Dedifferentiated amniotic fluid mesenchymal stem cell (primary cell): Measurements from ENCODE around the gene RGS9.
"Not testable (repeated sequence)": the region's sequence is repeated elsewhere in the genome, so short reads cannot be mapped to it uniquely, and the experiment has no call there.

Experiments used
- DNase-seq: peaks from one replicate; pipeline ENCODE4 v3.0.0-alpha.2; 2016; ENCODE audit errors: extremely low spot score

Gene RGS9

DNA sequence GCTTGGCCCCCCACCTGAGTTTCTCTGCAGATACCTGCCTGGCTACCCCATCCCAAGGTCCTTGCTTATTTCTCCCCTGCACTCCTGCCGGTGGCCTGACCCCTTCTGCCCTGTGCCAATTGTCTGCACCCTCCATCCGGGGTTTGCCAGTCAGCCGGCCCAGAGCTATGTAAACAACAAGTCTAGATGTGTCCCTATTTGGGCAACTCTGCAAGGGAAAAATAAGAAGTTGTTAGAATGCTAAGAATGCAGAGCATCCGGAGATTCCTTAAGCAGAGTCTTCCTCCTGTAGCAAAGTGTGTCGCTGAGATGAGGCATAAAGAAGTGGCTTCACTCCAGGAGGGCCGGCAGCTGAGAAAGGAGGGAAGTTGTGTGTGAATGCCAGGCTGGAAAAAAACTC is 46.6 kb downstream of the RGS9 start:
- DNase-seq = peak; percentile 73

DNA sequence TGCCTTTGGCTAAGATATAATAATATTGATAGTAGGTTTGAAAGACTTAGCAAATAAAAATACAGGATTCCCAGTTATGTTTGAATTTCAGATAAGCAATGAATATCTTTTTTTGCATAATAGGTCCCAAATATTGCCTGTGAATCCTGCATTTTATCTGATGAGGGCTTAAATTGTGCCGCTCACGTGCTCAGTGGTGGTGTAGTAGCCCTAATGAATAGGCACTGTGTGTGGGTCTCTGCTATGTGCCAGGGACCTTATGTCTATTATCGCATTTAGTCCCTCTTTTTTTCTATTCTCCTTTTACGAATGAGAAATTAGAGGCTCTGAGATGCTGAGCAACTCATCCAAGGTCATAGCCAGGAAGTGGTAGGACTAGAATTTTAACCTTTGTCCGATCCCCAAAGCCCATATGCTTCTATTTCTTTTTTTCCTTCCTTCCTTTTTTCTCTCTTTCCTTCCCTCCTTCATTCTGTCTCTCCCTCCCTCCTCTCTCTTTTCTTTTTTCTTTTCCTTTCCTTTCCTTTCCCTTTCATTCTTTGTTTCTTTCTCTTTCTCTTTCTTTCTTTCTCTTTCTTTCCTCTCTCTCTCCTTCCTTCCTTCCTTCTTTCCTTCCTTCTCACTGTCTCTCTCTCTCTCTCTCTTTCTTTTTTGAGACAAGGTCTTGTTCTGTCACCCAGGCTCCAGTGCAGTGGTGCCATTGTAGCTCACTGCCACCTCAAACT is 47.2 kb downstream of the RGS9 start:
- DNase-seq = no peak

DNA sequence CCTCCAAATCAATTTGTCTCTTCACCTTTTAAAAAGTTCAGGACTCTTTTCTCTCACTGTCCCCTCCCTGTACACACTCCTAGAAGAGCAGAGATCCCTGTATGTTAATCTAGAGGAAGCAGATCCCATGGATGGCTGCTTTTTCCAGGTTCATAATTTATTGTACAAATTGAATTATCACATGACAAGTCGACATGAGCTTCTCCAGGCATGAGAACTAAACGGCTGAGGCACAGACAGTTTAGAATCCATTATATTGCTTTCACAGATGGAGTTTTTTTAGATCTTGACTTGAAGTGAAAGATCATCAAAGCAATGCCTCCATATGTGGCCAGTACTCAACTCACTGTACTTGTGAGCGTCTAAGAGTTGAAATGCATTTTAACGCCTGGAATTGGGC is 47.9 kb downstream of the RGS9 start:
- no peak for DNase-seq

DNA sequence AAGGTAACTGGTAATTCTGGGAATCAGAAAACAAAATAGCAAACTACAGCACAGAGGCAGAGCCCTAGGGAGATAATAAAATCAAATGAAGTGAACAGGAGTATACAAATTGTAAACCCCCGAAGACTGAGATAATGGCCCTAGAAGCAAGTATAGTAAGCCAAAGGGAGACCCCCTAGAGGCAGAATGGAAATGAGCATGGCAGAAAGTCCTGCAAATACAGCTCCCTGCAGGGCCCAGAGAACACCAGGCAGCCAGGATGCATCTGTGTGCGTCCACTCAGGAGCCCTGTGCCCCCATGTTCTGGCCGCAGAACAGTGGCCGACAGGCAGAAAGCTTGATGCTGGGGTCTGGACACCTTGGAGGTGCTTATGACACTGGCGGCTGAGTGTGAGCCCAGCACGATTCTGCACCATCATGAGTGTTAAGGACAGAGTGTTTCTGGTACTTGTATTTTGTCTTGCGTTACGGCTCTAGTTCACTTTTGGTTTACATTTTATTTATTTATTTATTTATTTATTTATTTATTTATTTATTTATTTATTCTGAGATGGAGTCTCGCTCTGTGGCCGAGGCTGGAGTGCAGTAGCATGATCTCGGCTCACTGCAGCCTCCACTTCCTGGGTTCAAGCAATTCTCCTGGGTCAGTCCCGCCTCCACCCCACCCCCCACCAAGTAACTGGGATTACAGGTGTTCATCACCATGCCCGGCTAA is 48.7 kb downstream of the RGS9 start:
- no peak for DNase-seq

DNA sequence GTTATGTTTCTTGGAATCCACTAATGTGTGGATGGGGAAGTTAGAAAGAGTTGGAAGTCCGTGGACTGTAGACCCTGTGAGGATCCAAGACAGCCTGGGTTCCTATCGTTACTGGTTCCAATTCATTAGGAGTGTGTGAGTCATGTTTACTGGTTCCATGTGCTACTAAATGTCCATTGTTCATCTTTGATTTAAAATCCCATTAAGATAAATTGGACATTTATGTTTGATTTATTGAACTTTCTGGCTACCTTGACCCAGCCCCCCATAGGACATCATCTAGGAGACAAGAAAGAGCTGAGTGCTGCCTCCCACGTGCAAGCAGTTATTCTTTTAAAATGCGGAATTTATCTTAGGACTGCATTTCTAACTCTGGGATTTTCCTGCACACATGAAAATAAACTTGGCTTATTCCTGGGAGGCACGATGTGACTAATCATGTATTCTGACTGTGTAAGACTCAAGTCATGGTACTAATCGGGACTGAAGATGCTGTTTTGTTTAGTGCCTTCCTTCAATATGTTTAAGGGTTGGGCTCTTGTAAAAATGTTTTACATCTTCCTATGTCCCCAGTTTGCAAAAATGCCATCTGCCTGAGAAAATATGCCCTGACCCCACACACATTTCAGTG is 53.4 kb downstream of the RGS9 start:
- no peak for DNase-seq

DNA sequence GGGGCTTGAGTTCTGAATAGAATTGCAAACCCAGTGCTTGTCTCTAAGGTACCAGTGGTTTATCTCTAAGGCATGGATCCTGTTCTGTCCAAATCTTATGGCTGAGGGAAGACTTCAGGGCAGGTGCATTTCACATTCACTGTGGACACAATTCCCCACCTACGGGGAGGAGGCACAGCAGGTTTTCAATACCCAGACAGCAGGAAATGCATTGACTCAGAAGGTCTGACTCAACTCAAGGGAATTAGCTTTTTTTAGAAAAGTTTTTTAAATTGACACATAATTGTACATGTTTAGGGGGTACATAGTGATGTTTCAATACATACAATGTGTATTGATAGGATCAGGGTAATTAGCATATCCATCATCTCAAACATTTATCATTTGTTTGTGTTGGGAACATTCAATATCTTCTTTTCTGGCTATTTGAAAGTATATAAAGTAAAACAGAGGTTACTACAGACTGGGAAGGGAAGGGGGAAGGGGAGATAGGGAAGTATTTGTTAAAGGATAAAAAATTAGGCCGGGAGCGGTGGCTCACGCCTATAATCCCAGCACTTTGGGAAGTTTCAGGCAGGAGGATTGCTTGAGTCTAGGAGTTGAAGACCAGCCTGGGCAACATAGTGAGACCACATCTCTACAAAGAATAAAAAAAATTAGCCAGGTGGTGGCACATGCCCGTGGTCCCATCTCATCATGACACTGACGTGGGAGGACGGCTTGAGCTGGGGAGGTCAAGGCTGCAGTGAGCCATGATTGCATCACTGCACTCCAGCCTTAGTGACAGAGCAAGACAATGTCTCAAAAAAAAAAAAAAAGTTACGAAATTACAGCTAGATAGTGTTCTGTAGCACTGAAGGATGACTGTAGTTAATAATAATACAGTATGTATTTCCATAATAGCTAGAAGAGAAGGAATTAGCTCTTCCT is 54.9 kb downstream of the RGS9 start:
- DNase-seq = no peak

DNA sequence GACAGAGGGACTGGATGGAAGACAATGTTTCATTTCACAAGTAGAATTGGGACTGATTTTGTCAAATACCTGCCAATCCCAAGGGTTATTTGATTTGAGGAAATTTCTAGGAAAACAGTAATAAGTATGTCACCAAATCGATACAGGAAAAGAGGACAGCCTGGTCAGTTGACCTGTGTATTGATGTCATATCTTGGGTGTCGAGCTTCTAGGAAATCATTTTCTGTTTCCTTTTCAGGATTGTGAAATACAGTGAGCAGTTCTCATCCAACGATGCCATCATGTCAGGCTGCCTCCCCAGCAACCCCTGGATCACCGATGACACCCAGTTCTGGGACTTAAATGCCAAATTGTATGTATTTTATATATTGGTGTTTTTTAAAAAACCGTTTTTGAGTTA is 56.1 kb downstream of the RGS9 start:
- no peak for DNase-seq

DNA sequence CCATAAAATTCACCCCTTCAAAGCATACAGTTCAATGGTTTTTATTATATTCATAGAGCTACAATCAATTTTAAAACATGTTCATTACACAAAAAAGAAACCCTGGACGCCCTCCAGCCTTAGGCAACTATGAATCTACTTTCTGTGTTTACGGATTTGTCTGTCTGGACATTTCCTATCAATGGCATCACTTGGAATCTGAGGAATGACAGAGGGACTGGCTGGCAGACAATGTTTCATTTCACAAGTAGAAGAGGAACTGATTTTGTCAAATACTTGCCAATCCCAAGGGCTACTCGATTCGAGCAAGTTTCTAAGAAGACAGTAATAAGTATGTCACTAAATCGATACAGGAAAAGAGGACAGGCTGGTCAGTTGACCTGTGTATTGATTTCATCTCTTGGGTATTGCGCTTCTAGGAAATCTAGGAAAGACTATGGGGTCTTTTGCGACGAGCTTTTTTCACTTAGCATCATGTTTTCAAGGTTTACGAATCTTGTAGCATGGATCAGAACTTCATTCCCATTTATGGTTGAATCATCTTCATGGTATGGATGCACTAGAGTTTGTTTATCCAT is 56.6 kb downstream of the RGS9 start:
- no peak for DNase-seq

DNA sequence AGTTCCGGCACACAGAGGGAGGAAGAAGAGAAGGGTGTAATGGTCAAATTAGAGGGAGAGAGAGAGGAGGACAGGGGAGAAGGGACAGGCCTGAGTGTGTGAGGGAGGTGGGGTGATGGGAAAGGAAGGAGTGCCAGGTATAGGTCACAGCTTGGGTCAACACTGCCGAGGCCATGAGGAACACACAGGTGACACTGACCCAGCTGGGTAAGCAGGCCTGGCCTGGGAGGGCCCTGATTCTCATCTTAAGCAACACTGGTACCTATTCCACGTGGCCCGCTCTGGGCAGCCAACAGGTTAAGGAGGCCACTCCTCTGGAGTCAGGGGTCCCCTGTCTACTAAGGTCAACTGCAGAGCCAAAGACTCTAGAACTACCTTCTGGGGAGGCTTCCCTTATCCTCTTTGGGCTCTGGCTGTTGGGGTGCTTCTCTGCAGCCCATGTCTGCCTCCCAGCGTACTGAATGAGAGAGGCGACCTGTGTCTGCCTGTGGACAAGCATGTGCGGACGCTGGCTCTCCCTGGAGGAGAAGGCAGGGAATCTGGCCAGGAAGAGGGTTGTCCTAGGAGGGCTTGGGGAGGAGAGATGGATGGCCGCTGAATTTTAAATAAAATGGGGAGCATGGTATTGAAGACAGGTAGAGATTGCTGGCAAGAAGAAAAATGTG is 57.6 kb downstream of the RGS9 start:
- DNase-seq = no peak

DNA sequence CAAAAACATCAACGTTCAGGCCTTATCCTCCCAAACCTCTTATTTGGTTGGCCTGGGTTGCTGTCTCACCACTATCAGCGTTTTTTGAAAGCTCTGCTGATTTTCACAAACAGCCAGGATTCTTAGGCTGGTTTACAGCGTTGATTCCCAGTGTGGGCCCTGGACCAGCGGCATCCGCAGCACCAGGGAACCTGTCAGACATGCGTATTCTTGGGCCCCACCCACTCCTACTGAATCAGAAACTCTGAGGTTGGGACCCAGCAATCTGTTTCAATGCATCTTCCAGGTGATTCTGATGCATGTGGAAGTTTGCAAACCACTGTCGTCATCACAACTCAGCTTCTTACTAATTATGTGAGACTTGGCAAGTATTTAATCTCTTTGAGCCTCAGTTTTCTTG is 58.5 kb downstream of the RGS9 start:
- no peak for DNase-seq

DNA sequence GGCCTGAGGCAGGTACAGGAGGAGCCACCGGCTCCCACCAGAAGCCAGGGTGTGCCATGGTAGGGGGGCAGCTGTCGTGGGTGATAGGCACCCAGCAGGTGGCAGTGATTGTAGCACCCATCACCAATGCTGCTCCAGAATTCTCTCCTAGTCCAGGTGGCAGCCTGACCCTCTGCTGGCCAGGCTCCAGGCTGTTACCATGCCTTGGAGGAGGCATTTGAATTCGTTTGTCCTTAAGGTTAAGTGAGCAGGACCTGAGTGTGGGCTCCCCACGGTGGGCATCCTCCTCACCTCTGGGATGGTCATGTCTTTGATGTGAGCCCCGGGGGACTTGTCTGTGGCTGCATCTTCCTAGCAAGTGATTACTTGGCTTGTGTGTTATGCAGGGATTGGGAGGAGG is 59.4 kb downstream of the RGS9 start:
- no peak for DNase-seq

DNA sequence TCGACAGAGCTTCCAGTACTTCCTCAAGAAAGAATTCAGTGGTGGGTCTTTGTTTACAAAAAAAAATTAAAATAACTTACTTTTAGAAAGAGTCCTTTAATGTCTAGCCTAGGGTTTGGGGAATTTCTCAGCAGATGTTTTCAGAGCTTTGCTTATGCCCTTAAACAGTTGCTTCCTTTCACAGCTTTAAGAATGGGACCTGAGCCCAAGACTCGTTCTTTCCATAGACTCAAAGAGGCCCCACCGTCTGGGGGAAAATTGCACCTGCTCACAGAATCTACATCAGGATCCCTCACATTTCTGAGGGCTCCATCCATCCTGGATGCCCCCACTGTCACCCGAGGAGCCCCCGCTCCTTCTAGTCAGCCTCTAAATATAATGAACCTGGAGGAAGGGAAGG is 60.0 kb downstream of the RGS9 start:
- no peak for DNase-seq

DNA sequence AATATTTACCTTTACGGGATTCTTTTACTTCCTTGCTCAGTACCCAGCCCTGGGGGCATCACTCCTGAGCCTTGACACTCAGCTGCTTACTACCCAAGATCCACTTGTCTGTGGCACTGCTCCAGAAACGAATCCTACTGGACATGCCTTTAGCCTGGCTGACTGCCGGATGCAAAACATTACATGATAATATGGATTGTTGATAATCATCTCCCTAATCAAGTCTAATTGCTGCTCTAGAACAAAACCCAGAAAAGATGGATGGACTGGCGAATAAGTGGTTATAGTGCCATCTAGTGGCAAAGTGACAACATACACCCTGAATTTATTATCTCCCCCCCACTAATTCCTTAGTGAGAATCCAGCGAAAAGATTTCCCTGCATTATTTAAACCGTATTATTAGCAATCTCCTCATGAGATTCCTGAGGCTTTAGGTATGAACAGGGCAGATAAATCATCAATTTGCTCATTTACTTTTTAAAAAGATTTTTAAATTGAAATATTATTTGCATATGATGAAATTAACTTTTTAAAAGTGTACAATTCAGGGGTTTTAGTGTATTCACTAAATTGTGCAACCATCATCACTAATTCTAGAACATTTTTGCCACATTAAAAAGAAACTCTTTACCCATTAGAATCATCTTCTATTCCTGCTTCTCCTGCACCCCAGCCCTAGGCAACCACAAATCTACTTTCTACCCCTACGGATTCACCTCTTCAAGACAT is 61.6 kb downstream of the RGS9 start:
- peak; percentile 56 for DNase-seq

DNA sequence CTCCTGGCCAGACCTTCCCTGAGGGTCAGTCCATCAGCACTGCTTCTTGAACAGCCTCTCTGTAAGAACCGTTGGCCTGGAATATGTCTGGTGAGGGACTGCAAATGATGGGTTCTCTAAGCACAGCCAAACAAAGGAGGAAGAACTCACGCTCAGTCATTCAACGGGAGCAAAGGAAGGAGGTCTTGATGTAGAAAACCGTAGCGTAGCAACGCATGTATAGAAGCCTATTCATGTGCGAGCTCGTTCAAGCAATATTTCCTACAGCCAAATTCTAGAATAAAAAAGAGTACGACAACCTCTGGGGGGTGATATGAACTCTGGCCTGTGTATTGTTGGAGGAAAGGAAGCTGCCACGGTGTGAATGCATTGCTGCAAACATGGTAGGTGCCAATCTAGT is 64.2 kb downstream of the RGS9 start:
- no peak for DNase-seq

DNA sequence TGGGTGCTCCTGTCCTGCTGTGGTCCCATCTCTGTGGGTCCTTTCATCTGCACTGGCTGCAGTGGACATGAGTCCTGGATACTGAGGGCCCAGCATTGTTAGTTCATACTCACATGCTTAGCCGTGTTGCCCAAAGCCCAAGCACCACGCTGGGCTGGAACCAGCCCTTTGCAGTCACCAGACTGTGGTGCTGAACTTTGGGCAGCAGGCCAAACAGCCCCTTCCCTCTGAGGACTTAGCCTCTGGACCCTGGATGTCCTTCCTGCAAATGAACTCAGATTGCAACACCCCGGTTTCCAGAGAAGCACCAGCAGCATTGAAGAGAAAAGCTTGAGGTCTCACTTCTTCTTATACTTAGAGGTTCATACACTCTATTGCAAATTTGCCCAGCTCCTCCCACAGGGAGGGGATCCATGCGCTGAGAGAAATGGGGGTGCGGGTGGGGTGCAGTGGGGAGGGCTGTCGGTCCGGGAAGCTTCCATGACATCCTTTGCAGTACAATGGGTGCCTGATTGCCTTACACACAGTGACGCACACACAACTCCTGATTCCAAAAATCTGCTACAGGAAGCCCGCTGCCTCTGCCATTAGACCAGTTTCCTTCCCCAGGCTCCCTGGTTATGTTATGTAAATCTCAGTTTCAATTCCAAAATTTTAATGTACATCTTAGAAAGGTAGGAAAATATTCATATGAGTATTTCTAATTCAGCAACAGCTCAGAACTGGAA is 65.8 kb downstream of the RGS9 start:
- DNase-seq = no peak

DNA sequence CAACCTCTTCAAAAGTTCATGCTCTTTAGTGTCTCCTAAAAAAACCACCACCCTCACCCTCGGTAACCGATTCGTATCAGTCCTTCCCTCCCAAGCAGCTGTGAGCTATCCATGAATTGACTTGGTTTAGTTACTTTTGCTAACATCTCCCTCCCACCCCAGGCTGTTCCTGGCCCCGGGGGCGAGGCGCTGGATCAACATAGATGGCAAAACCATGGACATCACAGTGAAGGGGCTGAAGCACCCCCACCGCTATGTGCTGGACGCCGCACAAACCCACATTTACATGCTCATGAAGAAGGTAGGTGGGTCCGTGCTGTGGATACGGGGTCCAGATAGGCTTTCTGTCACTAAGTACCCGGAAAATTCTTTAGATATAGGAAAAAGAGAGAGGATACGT is 66.8 kb downstream of the RGS9 start:
- no peak for DNase-seq

DNA sequence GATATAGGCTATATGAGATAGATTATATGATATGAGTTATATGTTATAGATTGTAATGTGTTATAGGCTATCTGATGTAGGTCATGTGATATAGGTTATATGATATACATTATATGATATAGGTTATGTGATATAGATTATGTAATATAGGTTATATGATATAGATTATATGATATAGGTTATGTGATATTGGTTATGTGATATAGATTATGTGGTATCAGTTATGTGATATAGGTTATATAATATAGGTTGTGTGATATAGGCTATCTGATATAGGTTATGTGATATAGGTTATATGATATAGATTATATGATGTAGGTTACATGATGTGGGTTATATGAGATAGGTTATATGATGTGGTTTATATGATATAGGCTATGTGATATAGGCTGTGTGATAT is 68.5 kb downstream of the RGS9 start:
- DNase-seq = no peak

DNA sequence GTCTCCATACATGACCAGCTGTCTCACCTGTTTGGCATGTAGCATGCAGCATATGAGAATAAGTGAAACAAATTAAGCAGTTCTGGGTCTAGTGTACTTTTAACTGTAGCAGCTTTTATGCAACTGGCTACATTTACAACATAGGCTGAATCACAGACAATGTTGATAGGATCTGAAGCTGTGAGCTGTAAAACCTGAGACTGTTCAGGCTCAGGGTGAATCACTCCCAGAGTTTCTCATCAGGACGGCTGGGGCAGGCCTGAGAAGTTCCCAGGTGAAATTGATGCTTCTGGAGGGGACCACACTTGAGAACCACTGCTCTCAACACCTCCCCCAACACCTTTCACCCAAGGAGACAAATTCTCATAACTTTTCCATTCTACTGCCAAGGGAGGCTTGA is 70.3 kb downstream of the RGS9 start:
- not testable (repeated sequence) for DNase-seq

DNA sequence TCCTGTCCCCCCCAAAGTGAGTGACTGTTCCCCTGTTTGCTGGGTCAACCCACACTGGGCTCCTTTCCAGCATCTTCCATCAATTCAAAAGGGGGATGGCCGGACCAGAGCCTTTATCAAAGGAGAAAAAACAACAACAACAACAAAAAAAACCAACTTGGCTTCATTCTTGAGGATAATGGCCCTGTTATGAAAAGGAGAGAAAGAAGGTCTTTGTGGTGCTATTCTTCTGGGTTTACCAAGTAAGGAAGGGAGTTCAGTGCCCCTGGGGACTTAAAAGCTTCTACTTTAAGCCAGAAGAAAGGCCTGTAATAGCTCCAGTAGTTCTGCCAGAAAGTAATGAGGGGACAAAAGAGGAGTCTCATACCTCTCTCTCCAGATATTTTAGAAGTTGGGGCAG is 71.5 kb downstream of the RGS9 start:
- DNase-seq = no peak

DNA sequence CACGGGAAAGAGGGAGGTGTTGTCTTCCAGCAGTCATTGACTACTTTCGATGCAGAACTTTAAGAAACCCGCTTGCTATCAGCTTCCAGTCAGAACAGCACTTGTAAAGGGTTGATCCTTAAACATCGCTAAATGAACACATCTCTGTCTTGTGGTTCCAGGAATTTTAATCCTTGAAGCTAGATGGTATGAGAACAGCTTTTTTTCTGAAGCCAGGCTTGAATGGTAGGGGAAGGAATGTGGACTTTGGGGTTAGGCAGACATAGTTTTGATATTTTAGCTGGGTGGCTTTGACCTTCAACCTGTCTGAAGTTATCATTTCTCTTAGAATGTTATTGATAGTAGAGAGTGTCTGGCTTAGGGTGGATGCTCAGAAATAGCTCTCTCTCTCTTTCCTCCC is 81.1 kb downstream of the RGS9 start:
- DNase-seq = peak; percentile 25
